Loucy (cell line): ENCODE results near the gene TMEM271.
"Not testable (repeated sequence)": the region's sequence is repeated elsewhere in the genome, so short reads cannot be mapped to it uniquely, and the experiment has no call there.

ENCODE experiments used
- H2AFZ ChIP-seq: fragments of 200-600 bp; sonication (generic); 2 replicates; pipeline ENCODE4 v1.6.0; 2016; ENCODE audit warnings: antibody characterized with exemption, mild to moderate bottlenecking, low read length, moderate library complexity
- H3F3A ChIP-seq: fragments of 200-600 bp; 2 replicates; pipeline ENCODE4 v1.6.0; 2016; ENCODE audit warnings: antibody characterized with exemption, low read depth, mild to moderate bottlenecking
- H3K27me3 ChIP-seq: fragments of 200-600 bp; sonication (generic); 2 replicates; pipeline ENCODE4 v1.6.1; 2014; ENCODE audit warnings: low read length, mild to moderate bottlenecking; ENCODE audit not compliant: insufficient read depth, poor library complexity, severe bottlenecking
- H3K36me3 ChIP-seq: fragments of 200-600 bp; sonication (generic); 2 replicates; pipeline ENCODE4 v1.6.1; 2016; ENCODE audit warnings: low read length; ENCODE audit not compliant: insufficient read depth
- H3K4me1 ChIP-seq: fragments of 200-600 bp; sonication (generic); 2 replicates; pipeline ENCODE4 v1.5.1; 2014; ENCODE audit warnings: low read length, mild to moderate bottlenecking; ENCODE audit not compliant: insufficient read depth, poor library complexity, severe bottlenecking
- H3K4me2 ChIP-seq: fragments of 200-600 bp; sonication (generic); 2 replicates; pipeline ENCODE4 v1.6.0; 2014; ENCODE audit warnings: antibody characterized with exemption, low read length, low read depth, mild to moderate bottlenecking; ENCODE audit not compliant: poor library complexity, severe bottlenecking
- H3K4me3 ChIP-seq: fragments of 200-600 bp; sonication (generic); 2 replicates; pipeline ENCODE4 v1.5.1; 2014; ENCODE audit warnings: low read length, mild to moderate bottlenecking, mixed read lengths; ENCODE audit not compliant: poor library complexity, severe bottlenecking
- H3K79me2 ChIP-seq: fragments of 200-600 bp; sonication (generic); 2 replicates; pipeline ENCODE4 v1.6.1; 2014; ENCODE audit warnings: low read length; ENCODE audit not compliant: insufficient read depth
- H3K9ac ChIP-seq: fragments of 200-600 bp; sonication (generic); 2 replicates; pipeline ENCODE4 v1.6.0; 2014; ENCODE audit warnings: mild to moderate bottlenecking, low read depth, low read length, moderate library complexity; ENCODE audit not compliant: poor library complexity, severe bottlenecking
- H3K9me2 ChIP-seq: fragments of 200-600 bp; sonication (generic); replicated peaks from 2 replicates; pipeline ENCODE4 v1.6.1; 2016; ENCODE audit warnings: low read depth, low read length, mixed read lengths
- H3K9me3 ChIP-seq: fragments of 200-600 bp; sonication (generic); 2 replicates; pipeline ENCODE4 v1.6.1; 2014; ENCODE audit warnings: mild to moderate bottlenecking, antibody characterized with exemption, low read length, low read depth; ENCODE audit not compliant: insufficient read depth
- H4K20me1 ChIP-seq: fragments of 200-600 bp; sonication (generic); 2 replicates; pipeline ENCODE4 v1.6.0; 2014; ENCODE audit warnings: antibody characterized with exemption, low read length, mild to moderate bottlenecking; ENCODE audit not compliant: insufficient read depth, poor library complexity, severe bottlenecking
- EZH2phosphoT487 ChIP-seq: fragments of 200-600 bp; IDR thresholded peaks from 2 replicates; pipeline ENCODE4 v1.6.1; 2018; ENCODE audit warnings: antibody characterized with exemption, mild to moderate bottlenecking, moderate library complexity, borderline replicate concordance
- TF ChIP-seq, protein P1 (sequence below): fragments of 200-600 bp; sonication (generic); conservative IDR thresholded peaks from 2 replicates; pipeline ENCODE4 v1.5.1; 2014; ENCODE audit warnings: mild to moderate bottlenecking, antibody characterized with exemption, low read length

Gene TMEM271

GRCh38 chr4:555566-556275 is 20.4 kb downstream of the TMEM271 start:
- Histone ChIP-seq H3F3A (no peaks in the 10 kb centered on the region), H3K9me2 (no peaks in the 10 kb centered on the region), H3K4me1 (no peaks in the 10 kb centered on the region), H3K9me3 (peaks cover 31% of the 10 kb centered on the region; the same call in 1 of the 2 replicates), H3K36me3 (no peaks in the 10 kb centered on the region), H3K4me2 (no peak overlapping the region), H4K20me1 (no peaks in the 10 kb centered on the region), H3K9ac (no peak overlapping the region), H3K79me2 (no peaks in the 10 kb centered on the region), H3K4me3 (no peak overlapping the region), H2AFZ (no peak overlapping the region), H3K27me3 (no peaks in the 10 kb centered on the region)
- TF ChIP-seq, protein P1, sequence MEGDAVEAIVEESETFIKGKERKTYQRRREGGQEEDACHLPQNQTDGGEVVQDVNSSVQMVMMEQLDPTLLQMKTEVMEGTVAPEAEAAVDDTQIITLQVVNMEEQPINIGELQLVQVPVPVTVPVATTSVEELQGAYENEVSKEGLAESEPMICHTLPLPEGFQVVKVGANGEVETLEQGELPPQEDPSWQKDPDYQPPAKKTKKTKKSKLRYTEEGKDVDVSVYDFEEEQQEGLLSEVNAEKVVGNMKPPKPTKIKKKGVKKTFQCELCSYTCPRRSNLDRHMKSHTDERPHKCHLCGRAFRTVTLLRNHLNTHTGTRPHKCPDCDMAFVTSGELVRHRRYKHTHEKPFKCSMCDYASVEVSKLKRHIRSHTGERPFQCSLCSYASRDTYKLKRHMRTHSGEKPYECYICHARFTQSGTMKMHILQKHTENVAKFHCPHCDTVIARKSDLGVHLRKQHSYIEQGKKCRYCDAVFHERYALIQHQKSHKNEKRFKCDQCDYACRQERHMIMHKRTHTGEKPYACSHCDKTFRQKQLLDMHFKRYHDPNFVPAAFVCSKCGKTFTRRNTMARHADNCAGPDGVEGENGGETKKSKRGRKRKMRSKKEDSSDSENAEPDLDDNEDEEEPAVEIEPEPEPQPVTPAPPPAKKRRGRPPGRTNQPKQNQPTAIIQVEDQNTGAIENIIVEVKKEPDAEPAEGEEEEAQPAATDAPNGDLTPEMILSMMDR = no peak
- TF ChIP-seq EZH2phosphoT487 = no peak

DNA sequence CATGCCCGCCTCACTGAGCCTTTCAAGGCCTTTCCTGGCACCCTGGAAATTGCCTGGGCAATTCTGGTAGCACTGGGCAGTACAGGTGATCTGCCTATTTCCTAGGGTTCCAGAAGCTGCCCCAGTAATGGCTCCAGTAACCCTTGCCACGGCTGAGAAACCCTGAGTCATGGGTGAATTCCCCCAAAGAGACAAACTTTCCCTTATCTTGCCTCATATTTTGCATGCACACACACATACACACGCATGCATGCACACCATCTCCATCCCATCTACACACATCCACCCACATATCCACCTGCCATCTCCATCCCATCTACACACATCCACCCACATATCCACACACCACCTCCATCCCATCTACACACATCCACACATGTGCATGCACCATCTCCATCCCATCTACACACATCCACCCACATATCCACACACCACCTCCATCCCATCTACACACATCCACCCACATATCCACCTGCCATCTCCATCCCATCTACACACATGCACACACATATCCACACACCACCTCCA is 21.2 kb downstream of the TMEM271 start:
- H3F3A ChIP-seq, H3K36me3 ChIP-seq, H3K9me2 ChIP-seq, H3K4me1 ChIP-seq, H3K27me3 ChIP-seq, H3K4me2 ChIP-seq, H2AFZ ChIP-seq, H3K4me3 ChIP-seq, H4K20me1 ChIP-seq, H3K79me2 ChIP-seq, H3K9ac ChIP-seq: not testable (repeated sequence)
- peaks cover 31% of the 10 kb centered on the region; the same call in 1 of the 2 replicates for H3K9me3 ChIP-seq

GRCh38 chr4:552019-552418 is 24.1 kb downstream of the TMEM271 start:
- H3K4me1 ChIP-seq = no peaks in the 10 kb centered on the region
- H3K4me2 ChIP-seq = no peak overlapping the region
- H3K4me3 ChIP-seq = no peak overlapping the region
- H3K27me3 ChIP-seq = no peaks in the 10 kb centered on the region
- no peaks in the 10 kb centered on the region for H3K79me2 ChIP-seq
- TF ChIP-seq, protein P1 = no peak
- TF ChIP-seq EZH2phosphoT487 = no peak
- no peak overlapping the region for H3K9ac ChIP-seq
- H4K20me1 ChIP-seq = no peaks in the 10 kb centered on the region
- H3K9me2 ChIP-seq = no peaks in the 10 kb centered on the region
- no peak overlapping the region for H2AFZ ChIP-seq
- peaks cover 35% of the 10 kb centered on the region; the same call in 1 of the 2 replicates for H3K9me3 ChIP-seq
- no peaks in the 10 kb centered on the region for H3K36me3 ChIP-seq
- H3F3A ChIP-seq = no peaks in the 10 kb centered on the region

- peaks cover 35% of the 10 kb centered on the region; the same call in 1 of the 2 replicates for H3K9me3 ChIP-seq
These were observed 25.8 kb downstream of the TMEM271 start for GRCh38 chr4:550268-550667.

More at GRCh38 chr4:550268-550667, 25.8 kb downstream of the TMEM271 start:
- not testable (repeated sequence) for H3K79me2 ChIP-seq, H3K9ac ChIP-seq, H3K9me2 ChIP-seq, H3K4me2 ChIP-seq, H3K36me3 ChIP-seq, H3K4me1 ChIP-seq, H4K20me1 ChIP-seq, H3K4me3 ChIP-seq, H3F3A ChIP-seq, H3K27me3 ChIP-seq, H2AFZ ChIP-seq
